GM12865 (cell line): ENCODE data around the gene CCDC126.

ENCODE experiments used
- DNase-seq: peaks from one replicate; pipeline ENCODE4 v3.0.0; 2010; ENCODE audit warnings: low read depth
- H3K4me3 ChIP-seq: 2 replicates; pipeline ENCODE4 v1.5.1; 2011; ENCODE audit warnings: mild to moderate bottlenecking, low read depth, low read length, control low read depth
- CTCF ChIP-seq: IDR thresholded peaks from 2 replicates; pipeline ENCODE4 v1.5.1; 2011; ENCODE audit warnings: low read length, control low read depth, low read depth, inconsistent platforms; ENCODE audit not compliant: insufficient read depth; ENCODE audit errors: missing control alignments

The CCDC126 gene

DNA sequence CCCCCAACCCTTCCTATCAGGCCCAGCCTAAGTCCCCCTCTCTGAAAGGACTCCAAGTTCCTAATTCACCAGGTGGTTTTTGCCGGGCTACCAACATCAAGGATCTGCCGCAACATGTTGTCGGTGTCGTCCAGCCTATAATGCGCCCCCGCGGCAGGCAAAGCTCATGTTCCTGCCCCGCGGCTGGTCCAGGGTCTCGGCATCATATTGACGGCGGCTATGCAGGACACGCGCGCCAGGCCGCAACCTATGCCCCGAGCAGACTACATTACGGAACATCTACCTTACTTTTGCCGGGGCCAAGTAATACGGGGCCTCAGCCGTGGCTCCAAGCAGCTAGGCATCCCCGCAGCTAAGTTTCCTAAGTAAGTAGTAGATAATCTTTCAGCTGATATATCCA, 58.3 kb downstream of the CCDC126 start:
- DNase-seq: no peak
- no peak for TF ChIP-seq CTCF
- H3K4me3 ChIP-seq: no peak overlapping the region

- no peak overlapping the region for H3K4me3 ChIP-seq
- DNase-seq: no peak
- no peak for TF ChIP-seq CTCF
Measured at GRCh38 chr7:23658831-23659427, 61.7 kb downstream of the CCDC126 start.

- TF ChIP-seq CTCF: no peak
- DNase-seq: no peak
- no peak overlapping the region for H3K4me3 ChIP-seq
Measured at GRCh38 chr7:23661385-23661784, 64.2 kb downstream of the CCDC126 start.

DNA sequence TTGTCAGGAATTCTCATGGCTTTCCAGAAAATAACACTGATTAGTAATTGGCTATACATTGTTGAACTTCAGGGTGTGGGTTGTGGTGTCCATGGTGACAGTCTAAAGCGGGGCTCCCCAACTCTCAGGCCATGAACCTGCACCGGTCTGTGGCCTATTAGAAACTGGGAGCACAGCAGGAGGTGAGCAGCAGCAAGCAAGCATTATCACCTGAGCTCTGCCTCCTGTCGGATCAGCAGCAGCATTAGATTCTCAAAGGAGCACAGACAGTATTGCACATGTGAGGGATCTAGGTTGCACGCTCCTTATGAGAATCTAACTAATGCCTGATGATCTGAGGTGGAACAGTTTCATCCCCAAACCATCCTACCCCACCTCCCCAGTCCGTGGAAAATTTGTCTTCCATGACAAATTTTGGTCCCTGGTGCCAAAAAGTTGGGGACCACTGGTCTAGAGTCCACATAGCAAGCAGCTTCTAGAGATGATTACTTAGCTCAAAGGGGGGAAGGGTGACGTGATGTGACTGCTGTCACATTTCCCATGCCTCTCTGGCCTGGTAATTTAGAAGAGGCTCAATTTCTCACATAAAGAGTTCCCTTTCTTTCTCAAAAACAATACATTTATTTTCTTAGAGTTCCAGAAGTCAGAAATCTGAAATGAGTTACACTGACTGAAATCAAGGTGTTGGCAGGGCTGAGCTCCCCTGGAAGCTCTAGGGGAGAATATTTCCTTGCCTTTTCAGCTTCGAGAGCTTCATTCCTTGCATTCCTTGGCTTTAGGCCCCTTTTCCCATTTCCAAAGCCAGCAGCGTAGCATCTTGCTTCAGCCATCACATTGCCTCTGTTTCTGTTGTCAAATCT, 65.2 kb downstream of the CCDC126 start:
- no peak for TF ChIP-seq CTCF
- H3K4me3 ChIP-seq: no peak overlapping the region
- no peak for DNase-seq

DNA sequence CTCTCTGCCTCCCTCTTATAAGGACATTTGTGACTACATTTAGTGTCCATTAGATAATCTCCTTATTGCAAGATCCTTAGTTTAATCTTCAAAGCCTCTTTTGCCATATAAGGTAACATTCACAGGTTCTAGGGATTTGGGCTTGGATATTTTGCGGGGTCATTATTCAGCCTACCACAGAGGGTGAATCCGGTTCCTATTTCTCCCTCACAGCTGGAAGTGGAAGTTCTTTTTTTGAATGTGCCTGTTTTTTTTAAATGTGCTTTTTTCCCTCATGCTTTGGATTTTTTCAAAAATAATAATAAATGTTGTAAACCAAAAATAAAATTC, 65.8 kb downstream of the CCDC126 start:
- no peak overlapping the region for H3K4me3 ChIP-seq
- no peak for DNase-seq
- TF ChIP-seq CTCF: no peak

DNA sequence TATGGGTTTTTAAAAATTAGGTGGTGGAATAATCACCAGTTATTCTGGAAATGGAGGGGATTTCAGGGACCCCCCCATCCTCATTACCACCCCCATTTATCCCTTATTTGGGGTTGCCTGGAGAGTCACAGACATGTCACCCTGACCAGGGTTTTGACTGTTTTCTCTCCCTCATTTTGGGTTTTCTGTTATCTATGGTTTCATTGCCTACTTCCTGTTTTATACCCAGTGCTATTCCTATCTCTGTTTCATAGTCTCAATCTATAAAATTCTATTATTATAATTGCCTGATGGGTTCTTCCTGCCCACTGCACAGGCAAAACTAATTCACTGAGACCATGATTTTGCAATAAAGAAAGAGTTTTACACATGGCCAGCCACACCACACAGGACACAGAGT, 66.9 kb downstream of the CCDC126 start:
- no peak for DNase-seq
- no peak overlapping the region for H3K4me3 ChIP-seq
- TF ChIP-seq CTCF: no peak
